Measurements from ENCODE around the gene RNF34.

RNF34 gene

DNA sequence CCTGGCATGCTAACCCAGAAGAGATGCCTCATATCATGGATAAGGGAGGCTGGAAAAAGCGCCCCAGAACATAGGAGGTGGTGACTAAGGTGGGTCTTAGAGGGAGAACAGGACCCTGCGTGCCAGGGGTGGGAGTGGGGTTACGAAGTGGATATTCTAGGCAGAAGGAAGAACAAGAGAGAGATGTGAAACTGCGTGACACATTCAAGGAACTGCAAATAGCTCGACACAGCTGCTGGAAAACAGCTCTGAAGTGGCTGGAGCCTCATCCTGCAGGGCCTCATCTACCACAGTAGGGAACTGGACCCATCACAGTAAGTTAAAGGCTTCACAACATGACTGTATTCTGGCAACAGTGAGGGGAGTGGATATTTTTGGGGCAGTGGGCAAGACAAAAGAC, 61.1 kb downstream of the RNF34 start:
- no peak overlapping the region for H3K4me3 ChIP-seq (replicated peaks in 1 of 2; ENCODE audit: low read depth in 2 of 2, low read length in 2 of 2)
- TF ChIP-seq, protein P1, sequence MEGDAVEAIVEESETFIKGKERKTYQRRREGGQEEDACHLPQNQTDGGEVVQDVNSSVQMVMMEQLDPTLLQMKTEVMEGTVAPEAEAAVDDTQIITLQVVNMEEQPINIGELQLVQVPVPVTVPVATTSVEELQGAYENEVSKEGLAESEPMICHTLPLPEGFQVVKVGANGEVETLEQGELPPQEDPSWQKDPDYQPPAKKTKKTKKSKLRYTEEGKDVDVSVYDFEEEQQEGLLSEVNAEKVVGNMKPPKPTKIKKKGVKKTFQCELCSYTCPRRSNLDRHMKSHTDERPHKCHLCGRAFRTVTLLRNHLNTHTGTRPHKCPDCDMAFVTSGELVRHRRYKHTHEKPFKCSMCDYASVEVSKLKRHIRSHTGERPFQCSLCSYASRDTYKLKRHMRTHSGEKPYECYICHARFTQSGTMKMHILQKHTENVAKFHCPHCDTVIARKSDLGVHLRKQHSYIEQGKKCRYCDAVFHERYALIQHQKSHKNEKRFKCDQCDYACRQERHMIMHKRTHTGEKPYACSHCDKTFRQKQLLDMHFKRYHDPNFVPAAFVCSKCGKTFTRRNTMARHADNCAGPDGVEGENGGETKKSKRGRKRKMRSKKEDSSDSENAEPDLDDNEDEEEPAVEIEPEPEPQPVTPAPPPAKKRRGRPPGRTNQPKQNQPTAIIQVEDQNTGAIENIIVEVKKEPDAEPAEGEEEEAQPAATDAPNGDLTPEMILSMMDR (IDR thresholded peaks at IDR 0.05; ENCODE audit: low read depth, low read length) = no peak
- DNase-seq (ENCODE audit: low read depth in 2 of 2) = no peak

DNA sequence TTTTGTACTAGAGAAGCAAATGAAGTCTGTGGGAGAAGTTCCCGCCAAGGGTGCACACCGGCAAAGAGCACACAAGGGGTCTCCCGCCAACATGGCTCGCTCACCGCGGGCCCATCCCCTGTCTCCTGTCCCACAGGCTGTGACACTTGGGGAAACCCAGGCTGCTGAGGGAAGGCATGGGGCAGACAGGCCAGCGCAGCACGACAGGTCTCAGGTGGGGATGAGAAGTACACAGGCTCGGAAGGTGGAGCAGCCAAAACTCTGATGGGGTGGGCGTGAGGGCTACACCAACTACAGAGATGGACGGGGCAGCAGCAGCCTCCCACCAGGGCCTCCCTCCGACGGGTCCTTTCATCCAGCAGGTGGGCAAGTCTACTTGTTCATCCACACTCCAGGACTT, 64.4 kb downstream of the RNF34 start:
- TF ChIP-seq, protein P1 (IDR thresholded peaks at IDR 0.05; ENCODE audit: low read depth, low read length) = no peak
- no peak overlapping the region for H3K4me3 ChIP-seq (replicated peaks in 1 of 2; ENCODE audit: low read depth in 2 of 2, low read length in 2 of 2)
- no peak for DNase-seq (ENCODE audit: low read depth in 2 of 2)

DNA sequence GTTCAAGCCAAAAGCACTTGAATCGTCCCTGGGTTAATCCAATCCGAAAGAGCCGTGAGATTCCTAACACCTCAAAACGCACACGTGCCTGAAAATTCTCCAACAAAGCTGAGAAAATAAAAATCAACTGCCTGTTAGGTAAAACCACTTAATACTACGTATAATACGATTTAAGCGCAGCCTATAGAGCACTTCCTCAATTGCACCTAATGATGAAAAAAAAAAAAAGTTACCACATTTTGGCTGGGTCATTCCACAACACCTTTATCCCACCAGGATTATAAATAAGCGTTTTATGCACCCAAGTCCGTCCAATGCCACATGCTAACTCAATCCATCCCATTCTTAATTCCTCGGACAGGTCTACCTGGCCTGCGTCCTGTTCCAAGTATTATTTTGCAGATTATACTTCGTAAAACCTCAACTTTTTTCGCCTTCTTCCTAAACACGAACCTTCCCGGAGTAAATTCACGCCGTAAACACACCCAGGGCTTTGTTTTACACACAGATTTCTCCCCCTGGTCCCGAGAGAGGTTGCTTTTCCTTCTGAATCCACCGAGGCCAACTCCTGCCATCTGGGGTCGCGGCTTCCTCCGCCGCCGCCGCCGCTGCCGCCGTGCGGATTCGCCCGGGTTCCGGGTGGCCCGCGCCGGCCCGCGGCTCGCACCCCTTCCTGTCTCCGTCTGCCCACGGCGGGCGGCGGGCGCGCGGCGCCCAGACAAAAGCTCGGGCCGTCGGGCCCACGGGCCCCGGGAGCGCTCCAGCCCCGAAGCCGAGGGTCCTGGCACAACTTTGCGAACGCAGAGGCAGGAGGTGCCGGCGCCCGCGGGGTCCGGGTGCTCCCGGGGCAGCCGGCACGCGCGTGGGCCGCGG, 66.2 kb downstream of the RNF34 start:
- peak overlapping the region; percentile 44 to 49 for H3K4me3 ChIP-seq (replicated peaks in 1 of 2; ENCODE audit: low read depth in 2 of 2, low read length in 2 of 2)
- peak; percentile 23 for DNase-seq (ENCODE audit: low read depth in 2 of 2)
- TF ChIP-seq, protein P1 (IDR thresholded peaks at IDR 0.05; ENCODE audit: low read depth, low read length) = no peak

DNA sequence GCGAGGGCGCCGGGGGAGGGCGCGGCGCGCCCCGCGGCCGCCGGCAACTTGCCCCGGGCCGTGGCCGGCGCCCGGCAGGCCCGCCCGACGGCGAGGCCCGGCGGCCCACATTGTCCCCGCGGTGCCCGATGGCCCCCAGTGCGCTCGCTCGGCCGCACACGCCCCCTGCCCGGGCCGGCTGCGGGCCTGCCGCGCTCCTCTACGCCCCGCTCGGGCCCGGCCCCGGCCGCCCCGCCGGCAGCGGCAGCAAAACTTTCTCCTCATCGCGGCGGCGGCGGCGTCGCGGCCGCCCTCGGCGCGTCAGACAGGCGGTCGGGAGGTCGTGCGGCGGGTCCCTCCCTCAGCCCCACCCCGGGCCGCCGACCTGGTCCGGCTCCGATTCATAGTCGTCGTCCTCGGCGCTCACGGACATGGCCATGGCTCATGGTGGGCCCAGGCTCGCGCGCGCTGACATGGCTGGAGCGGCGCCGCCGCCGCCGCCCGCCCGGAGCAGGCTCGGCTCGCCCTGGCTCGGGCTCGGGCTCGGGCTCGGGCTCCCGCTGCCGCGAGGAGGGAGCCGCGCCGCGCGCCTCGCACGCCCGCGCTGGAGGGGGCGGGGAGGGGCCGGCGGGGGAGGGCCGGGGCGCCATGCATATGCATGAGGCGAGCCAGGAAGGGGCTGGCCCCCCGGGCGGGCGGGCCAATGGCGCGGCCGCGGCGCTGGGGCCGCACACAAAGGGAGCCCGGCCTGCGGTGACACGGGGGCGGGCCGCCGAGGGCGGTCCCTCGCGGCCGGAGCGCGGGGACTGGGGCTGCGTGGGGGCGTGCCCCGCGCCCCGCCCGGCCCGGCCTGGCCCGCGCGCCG, 67.1 kb downstream of the RNF34 start:
- peak; percentile 80 to 91 for DNase-seq (ENCODE audit: low read depth in 2 of 2)
- TF ChIP-seq, protein P1 (IDR thresholded peaks at IDR 0.05; ENCODE audit: low read depth, low read length) = no peak
- H3K4me3 ChIP-seq (replicated peaks in 1 of 2; ENCODE audit: low read depth in 2 of 2, low read length in 2 of 2) = peak overlapping the region; percentile 40 to 53

DNA sequence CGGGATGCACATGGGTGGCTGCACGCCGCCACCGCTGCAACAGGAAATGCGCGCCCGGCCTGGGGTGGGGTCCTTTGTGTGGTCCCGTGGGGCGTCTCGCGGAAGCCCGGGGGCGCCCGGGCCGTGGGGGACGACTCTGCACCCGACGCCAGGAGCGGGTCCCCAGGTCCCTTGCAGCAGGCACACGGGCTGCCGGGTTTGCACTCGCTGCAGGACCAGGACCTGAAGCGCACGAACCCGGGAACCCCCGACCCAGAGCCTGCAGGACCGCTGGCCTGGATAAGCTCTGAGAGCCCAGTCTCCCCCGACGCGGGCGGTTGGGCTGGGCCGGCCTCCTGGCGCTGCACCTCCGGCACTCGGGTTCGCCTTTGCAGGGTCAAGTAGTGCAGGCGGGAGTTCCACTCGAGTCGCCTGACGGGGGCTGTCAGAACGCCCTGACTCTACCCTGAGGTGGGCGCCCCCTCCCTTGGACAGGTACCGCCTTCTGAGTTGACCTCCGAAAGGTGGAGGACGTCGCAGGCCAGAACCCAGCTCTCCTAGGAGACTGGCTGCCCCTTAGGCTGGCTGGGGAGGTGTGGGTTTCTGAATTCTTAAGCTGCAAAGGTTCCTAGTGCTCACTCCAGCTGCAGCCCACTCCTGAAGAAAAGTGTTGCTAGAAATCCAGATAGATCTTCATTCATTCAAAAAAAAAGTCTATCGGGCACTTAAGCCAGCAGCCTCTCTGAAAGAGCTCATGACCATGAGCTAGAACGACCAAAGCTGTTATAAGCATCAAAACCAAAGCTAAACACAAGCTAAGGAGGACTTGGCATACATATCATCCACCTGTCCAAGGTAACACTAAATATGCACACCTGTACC, 68.0 kb downstream of the RNF34 start:
- TF ChIP-seq, protein P1 (IDR thresholded peaks at IDR 0.05; ENCODE audit: low read depth, low read length) = no peak
- peak in 1 of 2 donors; percentile 26 for DNase-seq (ENCODE audit: low read depth in 2 of 2)
- H3K4me3 ChIP-seq (replicated peaks in 1 of 2; ENCODE audit: low read depth in 2 of 2, low read length in 2 of 2) = peak overlapping the region; percentile 40 to 53

DNA sequence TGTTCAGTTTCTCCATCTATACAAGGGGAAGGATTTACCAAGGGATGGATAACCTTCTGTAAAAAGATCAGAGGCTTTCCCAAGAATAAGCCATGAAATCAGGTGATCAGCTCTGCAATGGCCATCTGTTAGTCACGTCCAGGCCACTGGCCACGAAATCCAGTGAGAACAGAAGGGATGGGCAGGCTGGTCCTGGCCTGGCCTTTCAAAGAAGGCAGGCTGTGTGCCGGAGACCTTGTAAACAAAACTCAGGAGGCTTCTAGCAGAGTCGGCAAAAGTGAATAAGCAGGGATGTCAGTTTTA, 68.5 kb downstream of the RNF34 start:
- DNase-seq (ENCODE audit: low read depth in 2 of 2) = peak in 1 of 2 donors; percentile 31
- TF ChIP-seq, protein P1 (IDR thresholded peaks at IDR 0.05; ENCODE audit: low read depth, low read length) = no peak
- H3K4me3 ChIP-seq (replicated peaks in 1 of 2; ENCODE audit: low read depth in 2 of 2, low read length in 2 of 2) = no peak overlapping the region

All from cardiac fibroblast (primary cell).